ENCODE measurements around the gene COG8.
A peak's percentile ranks its signal among the peaks of the same experiment; 100 is the strongest.
"Not testable (repeated sequence)": the region's sequence is repeated elsewhere in the genome, so short reads cannot be mapped to it uniquely, and the experiment has no call there.

Gene COG8

GRCh38 chr16:69339289-69340094 is at the start of gene COG8, which contains the start of gene NIP7:
COG8 (minus strand) TSS chr16:69339564; CDS start chr16:69339552, 12 bp downstream.
NIP7 (plus strand) TSS chr16:69339772; CDS start chr16:69339830, 58 bp downstream.
- DNase-seq = peak; percentile 100

- no peak for DNase-seq
Observed at GRCh38 chr16:69386596-69386995, 47.2 kb upstream of the COG8 start.

- no peak for DNase-seq
Observed at GRCh38 chr16:69384974-69385373, 45.6 kb upstream of the COG8 start.

GRCh38 chr16:69382421-69382820 is 43.1 kb upstream of the COG8 start:
- DNase-seq = peak; percentile 50

- DNase-seq = peak; percentile 44
Observed at GRCh38 chr16:69381231-69381630, 41.9 kb upstream of the COG8 start.

- DNase-seq = no peak
Observed at GRCh38 chr16:69378760-69379159, 39.4 kb upstream of the COG8 start.

GRCh38 chr16:69378036-69378435 is 38.7 kb upstream of the COG8 start:
- DNase-seq = no peak

- no peak for DNase-seq
Observed at GRCh38 chr16:69376393-69377059, 37.2 kb upstream of the COG8 start.

- no peak for DNase-seq
Observed at GRCh38 chr16:69373019-69373418, 33.7 kb upstream of the COG8 start.

- no peak for DNase-seq
Observed at GRCh38 chr16:69371564-69371963, 32.2 kb upstream of the COG8 start.

GRCh38 chr16:69368866-69369265 is 29.5 kb upstream of the COG8 start:
- peak; percentile 41 for DNase-seq

GRCh38 chr16:69367980-69368379 is 28.6 kb upstream of the COG8 start:
- peak; percentile 52 for DNase-seq

GRCh38 chr16:69366431-69366830 is 27.1 kb upstream of the COG8 start:
- DNase-seq = no peak

GRCh38 chr16:69365901-69366300 is 26.5 kb upstream of the COG8 start:
- no peak for DNase-seq

- no peak for DNase-seq
Observed at GRCh38 chr16:69364088-69364487, 24.7 kb upstream of the COG8 start.

GRCh38 chr16:69363281-69363717 is 23.9 kb upstream of the COG8 start:
- no peak for DNase-seq

GRCh38 chr16:69360070-69360469 is 20.7 kb upstream of the COG8 start:
- not testable (repeated sequence) for DNase-seq

GRCh38 chr16:69351309-69352027 is 12.1 kb upstream of the COG8 start, which contains the start of gene TMED6:
TMED6 (minus strand) TSS chr16:69351786; CDS start chr16:69351753, 33 bp downstream.
- DNase-seq = no peak

- DNase-seq = no peak
Observed at GRCh38 chr16:69350536-69351133, 11.3 kb upstream of the COG8 start.

- no peak for DNase-seq
Observed at GRCh38 chr16:69349536-69349935, 10.2 kb upstream of the COG8 start.

GRCh38 chr16:69348222-69348621 is 8.9 kb upstream of the COG8 start:
- DNase-seq = peak; percentile 25

GRCh38 chr16:69346683-69347082 is 7.3 kb upstream of the COG8 start:
- DNase-seq = no peak

GRCh38 chr16:69345923-69346322 is 6.6 kb upstream of the COG8 start:
- peak; percentile 58 for DNase-seq
